Liver (tissue), 9 donors: ENCODE data around the gene CAT. TPM values are rescaled to one million over a fixed set of nuclear protein-coding genes. Genes with fewer than 3 reads are reported as not detected.

Source experiments
- DNase-seq: peaks from one replicate; pipeline ENCODE4 v3.0.0-alpha.2; 2017; ENCODE audit warnings: low spot score
- H3K27ac ChIP-seq, 2 donors: one replicate each; pipeline ENCODE4 v1.7.0; 2013; ENCODE audit warnings: inconsistent platforms in 2 of 2, low read length in 2 of 2, control low read depth in 1 of 2, low read depth in 1 of 2, mild to moderate bottlenecking in 1 of 2
- H3K27me3 ChIP-seq, 4 donors: one replicate each; pipeline versions ENCODE4 v1.6.1 to v1.7.0; 2013; ENCODE audit warnings: low read length in 3 of 4, inconsistent platforms in 1 of 4, mild to moderate bottlenecking in 1 of 4, moderate library complexity in 1 of 4; ENCODE audit not compliant: control insufficient read depth in 4 of 4, insufficient read depth in 4 of 4
- H3K36me3 ChIP-seq, 4 donors: one replicate each; pipeline versions ENCODE4 v1.6.1 to v1.7.0; 2013; ENCODE audit warnings: low read length in 3 of 4, mild to moderate bottlenecking in 3 of 4, low read depth in 1 of 4, moderate library complexity in 1 of 4; ENCODE audit not compliant: control insufficient read depth in 4 of 4, insufficient read depth in 3 of 4
- H3K4me1 ChIP-seq, 4 donors: one replicate each; pipeline versions ENCODE4 v1.6.1 to v1.7.0; 2013; ENCODE audit warnings: low read length in 3 of 4, mild to moderate bottlenecking in 3 of 4, moderate library complexity in 1 of 4; ENCODE audit not compliant: control insufficient read depth in 4 of 4, insufficient read depth in 4 of 4
- H3K4me3 ChIP-seq, 3 donors: one replicate each; pipeline versions ENCODE4 v1.6.1 to v1.7.0; 2013; ENCODE audit warnings: low read length in 3 of 3, control low read depth in 1 of 3, low read depth in 1 of 3, mild to moderate bottlenecking in 1 of 3
- H3K9ac ChIP-seq, 2 donors: one replicate each; pipeline ENCODE4 v1.7.0; 2013; ENCODE audit warnings: low read length in 2 of 2, mild to moderate bottlenecking in 2 of 2, moderate library complexity in 2 of 2, control low read depth in 1 of 2, low read depth in 1 of 2
- H3K9me3 ChIP-seq, 4 donors: one replicate each; pipeline versions ENCODE4 v1.6.1 to v1.7.0; 2013; ENCODE audit warnings: low read length in 3 of 4; ENCODE audit not compliant: control insufficient read depth in 4 of 4
- ATF3 ChIP-seq: IDR thresholded peaks from 2 replicates; pipeline ENCODE4 v1.6.1; 2016; ENCODE audit warnings: antibody characterized with exemption
- FOXA1 ChIP-seq: IDR thresholded peaks from 2 replicates; pipeline ENCODE4 v1.6.1; 2016; ENCODE audit warnings: antibody characterized with exemption
- FOXA2 ChIP-seq: IDR thresholded peaks from 2 replicates; pipeline ENCODE4 v1.6.1; 2016; ENCODE audit warnings: antibody characterized with exemption
- GABPA ChIP-seq, 2 donors: IDR thresholded peaks in 1 of 2; conservative IDR thresholded peaks in 1 of 2; 2 replicates each; pipeline ENCODE4 v1.6.1; 2016; ENCODE audit warnings: antibody characterized with exemption in 2 of 2, mild to moderate bottlenecking in 1 of 2, moderate library complexity in 1 of 2
- HNF4A ChIP-seq, 2 donors: conservative IDR thresholded peaks; 2 replicates each; pipeline ENCODE4 v1.6.1; 2016; ENCODE audit warnings: antibody characterized with exemption in 2 of 2, mild to moderate bottlenecking in 2 of 2
- JUND ChIP-seq, 2 donors: IDR thresholded peaks; 2 replicates each; pipeline ENCODE4 v1.6.1; 2016; ENCODE audit warnings: antibody characterized with exemption in 2 of 2
- MAX ChIP-seq: IDR thresholded peaks from 2 replicates; pipeline ENCODE4 v1.6.1; 2016; ENCODE audit warnings: antibody characterized with exemption
- NR2F2 ChIP-seq: IDR thresholded peaks from 2 replicates; pipeline ENCODE4 v1.6.1; 2016; ENCODE audit warnings: antibody characterized with exemption
- RAD21 ChIP-seq, 2 donors: IDR thresholded peaks; 2 replicates each; pipeline ENCODE4 v1.6.1; 2016; ENCODE audit warnings: antibody characterized with exemption in 2 of 2, mild to moderate bottlenecking in 2 of 2
- REST ChIP-seq: IDR thresholded peaks from 2 replicates; pipeline ENCODE4 v1.6.1; 2016; ENCODE audit warnings: antibody characterized with exemption, mild to moderate bottlenecking
- RXRA ChIP-seq, 2 donors: IDR thresholded peaks; 2 replicates each; pipeline ENCODE4 v1.6.1; 2017 to 2018; ENCODE audit warnings: antibody characterized with exemption in 2 of 2, mild to moderate bottlenecking in 1 of 2
- SP1 ChIP-seq: IDR thresholded peaks from 2 replicates; pipeline ENCODE4 v1.6.1; 2018; ENCODE audit warnings: antibody characterized with exemption, mild to moderate bottlenecking
- YY1 ChIP-seq: IDR thresholded peaks from 2 replicates; pipeline ENCODE4 v1.6.1; 2016; ENCODE audit warnings: antibody characterized with exemption, mild to moderate bottlenecking
- WGBS: extraction: QIAGEN DNeasy Blood & Tissue Kit; methylation state at CpG from one replicate; pipeline ENCODE4 v1.1.7; 2013; 5-methylcytosine and 5-hydroxymethylcytosine counted together
- polyA plus RNA-seq, 2 donors: library from polyadenylated mRNA; stranded (reverse) in 1 of 2; unstranded in 1 of 2; fragments of 200-250 nt in 1 of 2; fragments of >200 nt in 1 of 2; fragmentation: Nextera tagmentation in 1 of 2; extraction: Ambion mirVana in 1 of 2; gene quantifications; one replicate each; pipeline versions ENCODE4 v1.2.1 to v1.2.3, GENCODE V29; 2013 to 2015
- total RNA-seq, 2 donors: library from RNA; depleted of rRNA; stranded (reverse); fragments of >200 nt; gene quantifications; one replicate each; pipeline ENCODE4 v1.2.3, GENCODE V29; 2014
- donor health status: healthy.
- donor health status: healthy.
- donor health status: healthy.
- donor health status: healthy.
- donor health status: healthy.

CAT gene
- total and polyA plus RNA-seq, 4 donors = 270 to 620 (median 388) TPM

- Histone ChIP-seq H3K36me3 (peaks cover 15 to 61% (median 54%) of the 10 kb centered on the region in 4 donors), H3K4me1 (peaks cover 20 to 75% (median 69%) of the 10 kb centered on the region in 4 donors), H3K4me3 (no peak overlapping the region), H3K9me3 (no peaks in the 10 kb centered on the region), H3K27me3 (no peaks in the 10 kb centered on the region), H3K27ac (no peak overlapping the region), H3K9ac (no peak overlapping the region)
- no peak for DNase-seq
- no peak for TF ChIP-seq RXRA (IDR thresholded peaks at IDR 0.05)
- TF ChIP-seq RAD21 (IDR thresholded peaks at IDR 0.05) = no peak
- no peak for TF ChIP-seq FOXA1
- TF ChIP-seq SP1 = no peak
- no peak for TF ChIP-seq FOXA2
- 79% methylated on average over 14 of the region's 14 CpGs for WGBS
Measured at GRCh38 chr11:34461215-34461614, 22.5 kb downstream of the CAT start.

- 43% methylated on average over 7 of the region's 7 CpGs for WGBS
- no peak for DNase-seq
- Histone ChIP-seq H3K36me3 (peaks cover 24 to 66% (median 52%) of the 10 kb centered on the region in 4 donors), H3K4me1 (peaks cover 15 to 45% (median 40%) of the 10 kb centered on the region in 4 donors), H3K9ac (no peak overlapping the region), H3K27ac (peak overlapping the region; percentile 64 to 83), H3K4me3 (no peak overlapping the region), H3K27me3 (no peaks in the 10 kb centered on the region), H3K9me3 (no peaks in the 10 kb centered on the region)
- peak in 1 of 2 donors; percentile 25 for TF ChIP-seq HNF4A (conservative IDR thresholded peaks at IDR 0.05)
- no peak for TF ChIP-seq RXRA (IDR thresholded peaks at IDR 0.05)
- no peak for TF ChIP-seq FOXA1
- TF ChIP-seq RAD21 (IDR thresholded peaks at IDR 0.05) = peak in 1 of 2 donors; percentile 12
- peak in 1 of 2 donors; percentile 30 for TF ChIP-seq GABPA (IDR thresholded peaks at IDR 0.05 in 1 of 2, conservative IDR thresholded peaks at IDR 0.05 in 1 of 2)
- TF ChIP-seq YY1 = peak; percentile 33
- peak; percentile 40 for TF ChIP-seq MAX
- no peak for TF ChIP-seq REST
Measured at GRCh38 chr11:34464591-34465051, 25.9 kb downstream of the CAT start.

- no peak overlapping the region for H3K9ac ChIP-seq
- H3K4me1 ChIP-seq = peaks cover 9 to 23% (median 18%) of the 10 kb centered on the region in 4 donors
- no peaks in the 10 kb centered on the region for H3K9me3 ChIP-seq
- DNase-seq = no peak
- no peak for TF ChIP-seq ATF3
- TF ChIP-seq RXRA (IDR thresholded peaks at IDR 0.05) = no peak
- no peak for TF ChIP-seq HNF4A (conservative IDR thresholded peaks at IDR 0.05)
- no peak for TF ChIP-seq NR2F2
- TF ChIP-seq JUND (IDR thresholded peaks at IDR 0.05) = no peak
- H3K27ac ChIP-seq = no peak overlapping the region
- peaks cover 19 to 69% (median 64%) of the 10 kb centered on the region in 4 donors for H3K36me3 ChIP-seq
- H3K27me3 ChIP-seq = no peaks in the 10 kb centered on the region
- WGBS = 82% methylated on average over 3 of the region's 3 CpGs
- H3K4me3 ChIP-seq = no peak overlapping the region
Measured at GRCh38 chr11:34466802-34467488, 28.2 kb downstream of the CAT start.
